Activated CD8-positive, alpha-beta memory T cell treated with anti-CD3 and anti-CD28 coated beads, Interleukin-2, amount 50 U/mL, for 4 hours (primary cell): Measurements from ENCODE around the gene CBX2.
A peak's percentile ranks its signal among the peaks of the same experiment; 100 is the strongest.

Source experiments
- DNase-seq: peaks from one replicate; pipeline ENCODE4 v3.0.0-alpha.2; 2020

CBX2 gene

GRCh38 chr17:79801156-79802038 is 23.4 kb downstream of the CBX2 start:
- no peak for DNase-seq

GRCh38 chr17:79802039-79802735 is 24.2 kb downstream of the CBX2 start:
- no peak for DNase-seq

GRCh38 chr17:79802736-79803420 is 24.9 kb downstream of the CBX2 start:
- no peak for DNase-seq

- DNase-seq: no peak
These were observed 25.6 kb downstream of the CBX2 start for GRCh38 chr17:79803421-79803996.

- DNase-seq: peak; percentile 62
These were observed 26.3 kb downstream of the CBX2 start for GRCh38 chr17:79803997-79804855.

GRCh38 chr17:79804856-79805696 is 27.1 kb downstream of the CBX2 start:
- DNase-seq: peak; percentile 23

GRCh38 chr17:79806446-79806760 is 28.5 kb downstream of the CBX2 start:
- DNase-seq: no peak

- no peak for DNase-seq
These were observed 29.1 kb downstream of the CBX2 start for GRCh38 chr17:79806863-79807720.

- DNase-seq: no peak
These were observed 31.0 kb downstream of the CBX2 start for GRCh38 chr17:79808763-79809529.

- DNase-seq: no peak
These were observed 31.7 kb downstream of the CBX2 start for GRCh38 chr17:79809530-79810129.

- peak; percentile 82 for DNase-seq
These were observed 32.4 kb downstream of the CBX2 start for GRCh38 chr17:79810130-79811010.

- peak; percentile 33 for DNase-seq
These were observed 33.3 kb downstream of the CBX2 start for GRCh38 chr17:79811011-79811867.

GRCh38 chr17:79811868-79812352 is 34.0 kb downstream of the CBX2 start:
- no peak for DNase-seq

- peak; percentile 17 for DNase-seq
These were observed 34.7 kb downstream of the CBX2 start for GRCh38 chr17:79812353-79813258.

GRCh38 chr17:79813297-79814126 is 35.6 kb downstream of the CBX2 start:
- peak; percentile 32 for DNase-seq
